Measurements from ENCODE around the gene SSR1.
"Not testable (repeated sequence)": the region's sequence is repeated elsewhere in the genome, so short reads cannot be mapped to it uniquely, and the experiment has no call there.

DNA sequence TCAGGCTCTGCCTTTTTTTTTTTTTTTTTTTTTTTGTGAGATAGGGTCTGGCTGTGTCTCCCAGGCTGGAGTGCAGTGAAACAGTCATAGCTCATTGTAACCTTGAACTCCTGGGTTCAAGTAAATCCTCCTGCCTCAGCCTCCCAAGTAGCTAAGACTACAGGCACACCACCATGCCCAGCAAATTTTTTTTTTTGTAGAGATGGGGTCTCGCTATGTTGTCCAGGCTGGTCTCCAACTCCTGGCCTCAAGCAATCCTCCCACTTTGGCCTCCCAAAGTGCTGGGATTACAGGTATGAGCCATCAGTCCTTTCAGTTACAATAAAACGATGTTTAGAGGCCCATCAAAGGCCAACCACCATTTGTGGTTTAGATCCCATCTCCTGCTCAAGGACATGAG is 6.4 kb upstream of the SSR1 start:
- TF ChIP-seq POLR2AphosphoS5, POLR2A (IDR thresholded peaks at IDR 0.05): not testable (repeated sequence)
- TF ChIP-seq, protein P1, sequence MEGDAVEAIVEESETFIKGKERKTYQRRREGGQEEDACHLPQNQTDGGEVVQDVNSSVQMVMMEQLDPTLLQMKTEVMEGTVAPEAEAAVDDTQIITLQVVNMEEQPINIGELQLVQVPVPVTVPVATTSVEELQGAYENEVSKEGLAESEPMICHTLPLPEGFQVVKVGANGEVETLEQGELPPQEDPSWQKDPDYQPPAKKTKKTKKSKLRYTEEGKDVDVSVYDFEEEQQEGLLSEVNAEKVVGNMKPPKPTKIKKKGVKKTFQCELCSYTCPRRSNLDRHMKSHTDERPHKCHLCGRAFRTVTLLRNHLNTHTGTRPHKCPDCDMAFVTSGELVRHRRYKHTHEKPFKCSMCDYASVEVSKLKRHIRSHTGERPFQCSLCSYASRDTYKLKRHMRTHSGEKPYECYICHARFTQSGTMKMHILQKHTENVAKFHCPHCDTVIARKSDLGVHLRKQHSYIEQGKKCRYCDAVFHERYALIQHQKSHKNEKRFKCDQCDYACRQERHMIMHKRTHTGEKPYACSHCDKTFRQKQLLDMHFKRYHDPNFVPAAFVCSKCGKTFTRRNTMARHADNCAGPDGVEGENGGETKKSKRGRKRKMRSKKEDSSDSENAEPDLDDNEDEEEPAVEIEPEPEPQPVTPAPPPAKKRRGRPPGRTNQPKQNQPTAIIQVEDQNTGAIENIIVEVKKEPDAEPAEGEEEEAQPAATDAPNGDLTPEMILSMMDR (IDR thresholded peaks at IDR 0.05), result not testable (repeated sequence)

All from breast epithelium (tissue), 3 donors.